Renal pelvis (tissue), 12 donors: ENCODE measurements around the gene ZGRF1. TPM values are rescaled to one million over a fixed set of nuclear protein-coding genes. Genes with fewer than 3 reads are reported as not detected.
"Not testable (repeated sequence)": the region's sequence is repeated elsewhere in the genome, so short reads cannot be mapped to it uniquely, and the experiment has no call there.

Experiments
- DNase-seq: peaks from one replicate; pipeline ENCODE4 v3.0.0-alpha.2; 2013
- long read RNA-seq, 16 experiments: transcript quantifications; one replicate each; lab custom pipeline, GENCODE V29; 2026
- polyA plus RNA-seq, 3 donors: library from polyadenylated mRNA; unstranded; fragments of 120-200 nt; gene quantifications; one replicate each; pipeline ENCODE4 v1.2.1, GENCODE V29; 2013; ENCODE audit not compliant: insufficient read length in 3 of 3

The ZGRF1 gene, protein sequence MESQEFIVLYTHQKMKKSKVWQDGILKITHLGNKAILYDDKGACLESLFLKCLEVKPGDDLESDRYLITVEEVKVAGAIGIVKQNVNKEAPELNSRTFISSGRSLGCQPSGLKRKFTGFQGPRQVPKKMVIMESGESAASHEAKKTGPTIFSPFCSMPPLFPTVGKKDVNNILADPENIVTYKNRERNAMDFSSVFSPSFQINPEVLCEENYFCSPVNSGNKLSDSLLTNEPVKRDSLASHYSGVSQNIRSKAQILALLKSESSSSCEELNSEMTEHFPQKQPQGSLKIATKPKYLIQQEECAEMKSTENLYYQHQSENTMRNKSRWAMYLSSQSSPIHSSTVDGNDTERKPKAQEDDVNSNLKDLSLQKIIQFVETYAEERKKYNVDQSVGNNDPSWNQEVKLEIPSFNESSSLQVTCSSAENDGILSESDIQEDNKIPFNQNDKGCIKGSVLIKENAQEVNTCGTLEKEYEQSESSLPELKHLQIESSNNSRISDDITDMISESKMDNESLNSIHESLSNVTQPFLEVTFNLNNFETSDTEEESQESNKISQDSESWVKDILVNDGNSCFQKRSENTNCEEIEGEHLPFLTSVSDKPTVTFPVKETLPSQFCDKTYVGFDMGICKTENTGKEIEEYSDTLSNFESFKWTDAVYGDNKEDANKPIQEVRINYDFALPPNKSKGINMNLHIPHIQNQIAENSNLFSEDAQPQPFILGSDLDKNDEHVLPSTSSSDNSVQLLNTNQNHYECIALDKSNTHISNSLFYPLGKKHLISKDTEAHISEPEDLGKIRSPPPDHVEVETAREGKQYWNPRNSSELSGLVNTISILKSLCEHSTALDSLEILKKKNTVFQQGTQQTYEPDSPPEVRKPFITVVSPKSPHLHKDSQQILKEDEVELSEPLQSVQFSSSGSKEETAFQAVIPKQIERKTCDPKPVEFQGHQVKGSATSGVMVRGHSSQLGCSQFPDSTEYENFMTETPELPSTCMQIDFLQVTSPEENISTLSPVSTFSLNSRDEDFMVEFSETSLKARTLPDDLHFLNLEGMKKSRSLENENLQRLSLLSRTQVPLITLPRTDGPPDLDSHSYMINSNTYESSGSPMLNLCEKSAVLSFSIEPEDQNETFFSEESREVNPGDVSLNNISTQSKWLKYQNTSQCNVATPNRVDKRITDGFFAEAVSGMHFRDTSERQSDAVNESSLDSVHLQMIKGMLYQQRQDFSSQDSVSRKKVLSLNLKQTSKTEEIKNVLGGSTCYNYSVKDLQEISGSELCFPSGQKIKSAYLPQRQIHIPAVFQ (N-terminal part only)
- 10 to 100 TPM; 11.4 to 16.2 (median 16.0) TPM for polyA plus RNA-seq
- long read RNA-seq, donor 1, partial matches to known transcripts = 286 of 344 reads
- long read RNA-seq, donor 1, other reads (novel, unspliced or antisense) = 58 of 344 reads
- long read RNA-seq, donor 2, partial matches to known transcripts = 252 of 301 reads
- long read RNA-seq, donor 2, other reads (novel, unspliced or antisense) = 49 of 301 reads
- long read RNA-seq, donor 3, partial matches to known transcripts = 184 of 200 reads
- long read RNA-seq, donor 3, other reads (novel, unspliced or antisense) = 16 of 200 reads
- long read RNA-seq, donor 4, partial matches to known transcripts = 168 of 212 reads
- long read RNA-seq, donor 4, other reads (novel, unspliced or antisense) = 44 of 212 reads
- long read RNA-seq, donor 5, partial matches to known transcripts = 180 of 180 reads
- long read RNA-seq, donor 5, other reads (novel, unspliced or antisense) = 0 of 180 reads
- long read RNA-seq, donor 6, partial matches to known transcripts = 538 of 561 reads
- long read RNA-seq, donor 6, other reads (novel, unspliced or antisense) = 22 of 561 reads
- long read RNA-seq, donor 7, partial matches to known transcripts = 0 of 1 reads
- long read RNA-seq, donor 7, other reads (novel, unspliced or antisense) = 0 of 1 reads
- long read RNA-seq, donor 8 = 0 reads
- long read RNA-seq, donor 9, partial matches to known transcripts = 6 of 7 reads
- long read RNA-seq, donor 9, other reads (novel, unspliced or antisense) = 0 of 7 reads
- long read RNA-seq, donor 10, partial matches to known transcripts = 270 of 276 reads
- long read RNA-seq, donor 10, other reads (novel, unspliced or antisense) = 6 of 276 reads
- long read RNA-seq, donor 11 = 0 reads
- long read RNA-seq, donor 12, partial matches to known transcripts = 0 of 2 reads
- long read RNA-seq, donor 12, other reads (novel, unspliced or antisense) = 0 of 2 reads
- long read RNA-seq, donor 13, partial matches to known transcripts = 267 of 310 reads
- long read RNA-seq, donor 13, other reads (novel, unspliced or antisense) = 40 of 310 reads
- long read RNA-seq, donor 14, partial matches to known transcripts = 540 of 574 reads
- long read RNA-seq, donor 14, other reads (novel, unspliced or antisense) = 34 of 574 reads
- long read RNA-seq, donor 15, partial matches to known transcripts = 441 of 461 reads
- long read RNA-seq, donor 15, other reads (novel, unspliced or antisense) = 20 of 461 reads
- long read RNA-seq, donor 16, partial matches to known transcripts = 0 of 2 reads
- long read RNA-seq, donor 16, other reads (novel, unspliced or antisense) = 0 of 2 reads

DNA sequence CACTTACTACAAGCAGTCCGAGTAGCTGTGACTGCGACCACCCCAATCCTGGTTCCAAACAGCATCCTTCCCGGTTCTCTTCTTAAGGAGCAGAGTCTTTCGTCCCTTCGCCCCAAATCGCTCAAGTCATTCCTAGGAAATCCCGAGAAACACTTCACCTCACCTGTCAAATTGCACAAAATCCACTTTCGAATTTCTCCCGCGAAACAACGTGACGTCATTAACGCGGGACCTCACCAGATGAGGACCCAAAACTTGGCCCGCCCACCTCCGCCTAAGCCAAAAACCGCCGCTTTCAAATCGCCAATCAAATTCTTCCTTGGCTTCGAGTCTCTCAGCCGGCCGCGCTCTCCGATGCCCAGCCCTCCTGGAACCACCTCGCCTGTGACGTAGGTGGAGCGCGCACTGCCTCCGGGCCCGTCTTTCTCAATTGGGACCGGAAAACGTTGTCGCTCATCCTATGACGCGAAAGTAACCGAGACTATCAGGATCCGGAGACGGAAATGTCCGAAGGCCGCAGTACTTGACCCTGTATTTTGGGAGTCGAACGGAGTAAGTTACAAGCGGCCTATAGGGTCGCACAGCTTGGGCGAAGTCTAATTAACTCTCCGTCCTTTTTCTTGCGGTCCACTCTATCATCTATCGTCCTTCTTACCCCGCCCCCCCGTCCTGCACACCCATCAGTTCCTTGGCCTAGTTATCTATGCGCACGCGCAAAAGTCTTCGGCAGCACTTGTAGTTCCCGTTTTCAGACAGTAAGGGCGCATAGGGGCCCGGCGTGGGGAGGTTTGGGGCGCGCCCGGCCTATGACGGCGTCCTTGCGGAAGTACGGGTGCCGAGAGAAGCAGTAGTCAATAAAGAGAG, at the start of gene ZGRF1, which contains the start of gene LARP7:
Gene ZGRF1 (minus strand): TSS at position 222 of the 864 bp plus-strand sequence. CDS start 3,733 bp downstream, outside the sequence.
Gene LARP7 (plus strand): TSS at position 456 of the 864 bp plus-strand sequence. CDS start 7,527 bp downstream, outside the sequence.
- DNase-seq = peak; percentile 99

DNA sequence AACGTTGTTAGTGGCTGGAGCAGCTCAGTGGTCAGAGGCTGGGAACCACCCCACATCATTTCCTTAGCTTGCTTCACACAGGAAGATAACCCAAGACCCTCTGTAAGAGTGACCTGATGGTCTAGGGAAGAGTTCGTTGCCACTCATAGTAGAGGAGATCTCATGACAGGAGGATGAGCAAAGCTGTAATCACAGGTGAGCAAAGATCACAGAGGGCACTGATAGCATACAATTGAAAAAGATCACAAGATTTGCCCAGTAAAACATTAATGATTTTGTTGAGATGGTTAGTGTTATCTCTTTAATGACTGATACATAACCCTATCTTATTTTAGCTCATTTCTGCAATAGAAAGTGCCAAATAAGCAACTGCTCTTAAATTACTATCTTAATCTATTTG, 44.3 kb upstream of the ZGRF1 start:
- no peak for DNase-seq

DNA sequence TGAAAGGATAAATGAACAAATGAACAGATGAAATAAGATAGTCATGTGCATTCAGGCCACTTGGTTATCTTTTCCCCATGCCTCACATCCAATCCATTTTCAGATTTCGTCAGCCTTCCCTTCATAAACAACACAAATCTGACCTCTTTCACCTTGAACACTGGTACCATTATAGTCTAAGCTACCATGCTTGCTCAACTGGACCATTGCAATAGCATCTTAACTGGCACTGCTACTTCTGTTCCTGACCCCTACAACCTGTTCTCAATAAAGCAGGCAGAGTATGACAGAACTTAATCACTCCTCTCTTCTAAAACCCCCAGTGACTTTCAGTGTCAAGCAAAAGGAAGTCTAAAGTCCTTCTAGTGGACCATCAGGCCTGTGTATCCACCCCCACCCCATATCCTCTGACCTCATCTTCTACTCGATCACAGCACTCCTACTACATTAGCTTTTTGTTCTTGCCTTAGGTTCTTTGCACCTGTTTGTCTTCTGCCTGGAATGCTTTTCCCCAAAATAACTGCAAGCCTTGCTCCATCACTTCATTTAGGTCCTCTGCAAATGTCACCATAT, 40.9 kb upstream of the ZGRF1 start:
- no peak for DNase-seq

DNA sequence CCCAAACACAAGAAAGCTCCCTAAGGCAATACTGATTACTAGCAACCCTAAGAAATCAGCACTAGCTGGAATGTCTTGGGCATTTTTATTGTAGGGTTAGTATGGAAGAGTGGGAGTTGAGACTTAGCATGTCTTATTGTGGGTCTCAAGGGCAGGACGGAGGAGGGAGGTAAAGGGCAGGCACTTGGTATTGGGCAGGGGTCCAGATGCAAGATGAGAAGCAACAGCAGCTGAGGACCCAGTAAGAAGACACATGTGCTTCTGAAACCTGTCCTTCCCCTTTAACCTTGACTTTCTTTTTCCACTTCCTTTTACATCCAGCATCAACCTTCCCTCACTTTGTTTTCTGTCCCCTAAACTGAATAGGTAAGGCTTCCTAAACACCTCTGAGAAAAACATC, 37.7 kb upstream of the ZGRF1 start:
- no peak for DNase-seq

DNA sequence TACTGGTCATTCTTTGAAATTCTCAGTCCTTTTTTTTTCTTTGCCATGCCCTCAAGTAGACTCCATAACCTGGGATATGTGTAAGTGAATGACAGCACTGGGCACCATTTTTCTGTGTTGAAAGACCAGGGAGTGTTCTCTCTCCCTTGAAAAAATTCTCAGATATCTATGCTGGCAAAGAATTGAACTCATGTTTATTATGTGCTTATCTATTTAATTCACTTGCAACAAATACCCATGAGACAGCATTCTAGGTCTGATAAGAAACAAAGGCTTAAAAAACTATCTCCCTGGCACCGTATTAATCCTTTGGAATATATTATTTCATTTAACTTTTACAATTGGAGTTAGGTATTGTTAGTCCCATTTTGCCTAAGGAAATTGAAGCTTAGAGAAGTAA, 37.0 kb upstream of the ZGRF1 start:
- DNase-seq = no peak

DNA sequence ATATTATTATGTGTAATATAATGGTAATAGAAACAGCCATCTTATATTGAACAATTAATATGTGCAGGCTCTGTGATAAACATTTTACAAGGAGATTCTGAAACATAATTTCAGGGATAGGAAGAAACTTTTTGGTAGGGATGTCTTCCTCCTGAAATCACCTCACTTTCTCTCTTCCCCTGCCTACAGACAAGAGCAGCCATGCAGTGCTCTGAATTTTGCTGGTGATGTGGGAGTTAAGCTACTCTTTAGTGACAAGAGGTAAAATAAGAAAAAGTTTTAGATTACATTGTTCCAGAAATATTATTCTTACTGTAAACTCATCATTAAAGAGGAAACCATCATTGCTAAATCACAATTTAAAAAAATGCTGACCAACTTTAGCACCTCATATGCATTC, 36.4 kb upstream of the ZGRF1 start:
- no peak for DNase-seq

DNA sequence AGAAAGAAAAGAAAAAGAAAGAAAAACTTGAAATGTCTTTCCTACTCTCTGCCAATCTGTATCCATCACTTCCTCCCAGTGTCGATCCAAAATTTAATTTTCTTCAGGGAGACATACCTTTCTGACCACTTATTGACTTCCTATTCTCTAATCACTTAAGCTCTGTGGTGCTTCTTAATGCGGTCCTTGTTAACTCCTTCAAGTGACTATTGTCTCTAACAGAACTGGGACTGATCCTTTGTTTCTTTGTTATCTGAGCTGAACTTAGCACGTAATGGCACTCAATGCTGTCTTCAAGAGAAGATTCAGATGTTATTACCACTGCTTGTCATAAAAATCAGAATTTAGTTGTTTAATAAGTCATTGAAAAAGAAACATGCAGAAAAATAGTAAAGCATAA, 31.4 kb upstream of the ZGRF1 start:
- no peak for DNase-seq

DNA sequence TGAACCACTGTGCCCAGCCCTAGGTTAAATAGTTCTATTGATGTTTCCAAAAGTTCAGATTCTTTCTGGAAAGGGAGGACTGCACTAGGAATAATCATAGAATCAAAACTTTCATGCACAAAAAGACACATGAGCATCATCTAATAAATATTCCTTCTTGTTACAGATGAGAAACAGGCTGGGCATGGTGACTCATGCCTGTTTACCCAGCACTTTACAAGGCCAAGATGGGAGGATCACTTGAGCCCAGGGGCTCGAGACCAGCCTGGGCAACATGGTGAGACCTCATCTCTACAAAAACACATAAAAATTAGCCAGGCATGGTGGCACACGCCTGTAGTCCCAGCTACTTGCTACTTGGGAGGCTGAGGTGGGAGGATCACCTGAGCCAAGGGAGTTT, 27.9 kb upstream of the ZGRF1 start:
- no peak for DNase-seq

DNA sequence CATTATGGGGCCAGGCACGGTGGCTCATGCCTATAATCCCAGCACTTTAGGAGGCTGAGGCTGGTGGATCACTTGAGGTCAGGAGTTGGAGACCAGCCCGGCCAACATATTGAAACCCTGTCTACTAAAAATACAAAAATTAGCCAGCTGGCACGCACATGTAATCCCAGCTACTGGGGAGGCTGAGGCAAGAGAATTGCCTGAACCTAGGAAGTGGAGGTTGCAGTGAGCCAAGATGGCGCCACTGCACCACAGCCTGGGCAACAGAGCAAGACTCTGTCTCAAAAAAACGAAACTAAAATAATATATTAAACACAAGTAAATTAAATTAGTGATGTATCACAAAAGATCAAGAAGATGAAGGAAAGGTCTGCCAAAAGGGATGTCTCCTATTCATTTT, 19.4 kb upstream of the ZGRF1 start:
- not testable (repeated sequence) for DNase-seq

DNA sequence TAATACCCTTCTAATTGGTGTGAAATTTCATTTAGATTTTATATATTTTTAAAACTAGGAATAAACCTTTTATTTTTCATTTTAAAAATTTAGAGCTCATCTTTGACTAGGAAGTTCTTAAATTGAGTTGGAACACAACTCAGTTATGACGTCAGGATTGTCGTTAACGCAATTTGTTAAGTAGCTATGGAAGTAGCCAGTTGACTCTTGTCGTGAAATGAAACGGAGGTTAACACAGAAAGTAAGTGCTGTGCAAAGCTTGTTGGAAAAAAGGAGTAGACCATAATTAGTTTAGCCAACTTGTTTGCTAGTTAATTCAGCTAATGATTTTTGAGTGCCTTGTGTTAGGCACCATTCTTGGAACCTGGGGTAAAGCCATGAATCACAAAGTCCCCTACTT, 18.6 kb upstream of the ZGRF1 start:
- no peak for DNase-seq

DNA sequence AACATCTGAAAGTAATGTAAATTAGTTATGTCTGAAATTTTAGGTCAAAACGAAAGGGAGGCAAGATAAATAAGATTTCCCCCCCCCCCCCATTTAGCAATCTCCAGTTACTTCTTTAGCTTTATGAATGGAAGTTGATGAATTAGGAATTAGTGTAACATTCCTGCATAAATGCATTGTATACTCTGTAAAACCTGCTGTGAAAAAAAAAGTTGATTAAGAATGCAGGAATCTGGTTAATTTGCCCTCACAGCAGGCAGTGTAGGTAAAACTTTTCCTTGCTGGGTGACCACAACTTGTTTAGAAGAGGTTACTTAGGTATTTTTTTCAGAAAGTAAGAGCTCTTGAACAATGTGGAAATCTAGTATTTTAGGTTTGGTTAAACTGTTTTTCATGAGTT, 15.5 kb upstream of the ZGRF1 start:
- no peak for DNase-seq

DNA sequence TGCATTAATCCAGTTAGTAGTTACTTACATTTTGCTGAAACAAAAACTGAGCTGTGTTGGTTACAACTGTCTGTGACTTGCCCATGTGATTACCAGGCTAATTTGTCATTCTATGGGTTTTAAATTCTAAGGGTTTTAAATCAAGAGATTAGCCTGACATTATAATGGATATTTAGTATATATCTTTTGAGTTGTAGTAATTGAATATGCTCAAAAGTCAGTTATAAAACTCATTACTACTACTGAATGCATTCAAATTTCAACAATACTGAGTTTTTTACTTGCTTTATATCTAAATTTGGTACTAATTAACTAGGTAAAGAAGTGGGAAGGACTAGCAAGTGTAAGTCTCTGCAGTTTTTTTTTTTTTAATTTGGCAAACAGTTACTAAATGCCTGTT, 14.9 kb upstream of the ZGRF1 start:
- no peak for DNase-seq

DNA sequence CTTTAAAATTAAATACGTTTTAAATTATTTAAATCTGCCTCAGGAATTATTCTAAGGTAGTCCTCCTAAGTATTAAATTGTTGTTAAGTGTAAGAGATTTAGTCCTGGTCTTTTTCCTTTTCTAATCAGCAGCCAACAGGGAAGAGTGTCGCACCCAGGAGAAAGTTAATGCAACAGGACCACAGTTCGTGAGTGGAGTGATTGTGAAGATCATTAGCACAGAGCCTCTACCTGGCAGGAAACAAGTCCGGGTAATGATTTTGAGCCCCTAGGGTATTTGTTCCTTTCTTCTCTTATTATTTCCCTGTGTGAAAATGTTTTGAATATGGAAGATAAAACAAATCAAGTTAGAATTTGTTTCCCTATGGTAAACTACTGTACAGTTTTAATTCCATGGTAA, 13.6 kb upstream of the ZGRF1 start:
- no peak for DNase-seq

DNA sequence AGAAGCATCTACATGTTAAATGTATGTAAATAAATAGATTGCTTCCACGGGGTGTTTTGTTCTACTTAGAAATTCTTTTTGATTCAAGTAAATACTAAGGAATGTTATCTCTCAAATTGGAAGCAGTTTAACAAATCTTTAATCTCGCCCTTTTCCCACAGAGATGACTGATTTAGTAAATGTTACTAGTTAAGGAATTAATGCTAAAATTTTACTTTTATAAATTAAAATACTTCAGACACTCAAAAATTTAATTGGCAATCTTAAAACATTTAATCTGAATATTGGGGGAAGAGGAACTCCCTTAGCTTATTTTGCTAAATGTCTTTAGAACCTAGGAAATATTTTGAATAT, 12.3 kb upstream of the ZGRF1 start:
- no peak for DNase-seq

DNA sequence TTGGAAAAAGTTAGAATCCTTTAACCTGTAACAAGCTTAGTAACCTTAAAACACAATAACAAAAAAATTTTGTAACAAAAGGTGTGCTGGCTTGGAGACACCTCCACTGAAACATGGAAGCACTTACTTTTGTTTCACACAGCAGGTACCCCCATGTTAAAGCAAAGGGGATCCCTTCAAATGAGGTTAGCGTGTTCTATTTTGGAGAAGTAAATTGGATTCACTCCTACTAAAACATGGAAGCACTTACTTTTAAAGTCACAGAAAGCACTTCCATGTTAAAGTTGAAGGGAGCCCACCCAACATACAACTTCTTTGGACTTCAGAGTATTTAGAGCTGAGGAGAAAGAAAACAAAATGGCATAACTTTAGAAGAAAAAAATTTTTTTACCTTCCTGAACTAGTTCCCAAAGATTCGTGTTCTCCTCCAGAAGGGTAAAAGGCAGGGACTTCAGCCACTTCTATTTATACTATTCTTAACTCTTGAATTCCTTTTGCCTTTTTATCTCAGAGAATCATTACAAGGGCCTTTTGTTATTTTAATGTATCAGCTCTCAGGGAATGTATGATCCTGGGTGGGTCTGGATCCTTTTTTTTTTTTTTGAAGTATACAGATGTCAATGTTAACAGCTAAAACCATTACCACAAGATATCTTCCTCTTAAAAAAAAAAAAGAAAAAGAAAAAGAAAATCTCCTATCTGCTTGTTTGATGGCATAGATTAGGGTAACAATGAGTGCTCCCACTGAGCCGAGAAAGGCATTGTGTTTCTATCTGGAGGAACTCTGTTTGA, 11.8 kb upstream of the ZGRF1 start:
- no peak for DNase-seq

DNA sequence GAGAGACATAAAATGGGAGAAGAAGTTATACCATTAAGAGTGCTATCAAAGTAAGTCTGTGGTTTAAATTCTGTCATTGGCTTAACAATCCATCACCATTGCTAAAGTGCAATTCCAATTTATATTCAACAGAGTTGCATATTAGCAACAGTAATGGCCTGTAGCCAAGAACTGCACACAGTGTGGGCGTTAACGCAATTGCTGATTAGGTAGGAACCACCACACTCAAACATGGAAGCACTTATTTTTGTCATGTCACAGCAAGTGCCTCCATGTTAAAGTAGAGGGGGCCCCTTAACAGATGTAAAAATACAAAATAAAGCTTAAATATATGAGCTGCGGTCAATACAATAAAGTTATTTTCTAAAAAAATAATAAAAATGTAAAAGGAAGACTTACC, 11.1 kb upstream of the ZGRF1 start:
- DNase-seq = no peak
